Measurements from ENCODE around the gene SMIM21.
A peak's percentile ranks its signal among the peaks of the same experiment; 100 is the strongest.

Gene SMIM21

DNA sequence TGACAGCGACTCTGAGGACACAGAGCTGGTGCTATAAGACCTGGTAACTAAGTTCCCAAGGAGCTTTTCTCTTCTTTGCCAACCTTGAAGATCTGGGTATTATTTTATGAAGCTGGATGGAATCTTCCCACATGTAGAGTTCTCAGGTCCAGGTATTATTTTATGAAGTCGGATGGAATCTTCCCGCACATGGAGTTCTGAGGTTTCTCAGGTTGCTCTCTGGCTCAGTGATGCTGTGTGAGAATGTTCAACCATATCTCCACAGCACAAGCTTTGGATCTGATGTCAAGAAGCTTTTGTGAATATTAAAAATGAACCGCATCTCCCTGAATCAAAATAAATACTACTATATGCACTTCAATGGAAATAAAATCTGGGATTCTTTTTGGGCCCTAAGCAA, at the start of gene SMIM21:
SMIM21 (minus strand) TSS at position 101 of the 400 bp plus-strand sequence. CDS start 140 bp downstream, outside the sequence.
- no peak for DNase-seq

DNA sequence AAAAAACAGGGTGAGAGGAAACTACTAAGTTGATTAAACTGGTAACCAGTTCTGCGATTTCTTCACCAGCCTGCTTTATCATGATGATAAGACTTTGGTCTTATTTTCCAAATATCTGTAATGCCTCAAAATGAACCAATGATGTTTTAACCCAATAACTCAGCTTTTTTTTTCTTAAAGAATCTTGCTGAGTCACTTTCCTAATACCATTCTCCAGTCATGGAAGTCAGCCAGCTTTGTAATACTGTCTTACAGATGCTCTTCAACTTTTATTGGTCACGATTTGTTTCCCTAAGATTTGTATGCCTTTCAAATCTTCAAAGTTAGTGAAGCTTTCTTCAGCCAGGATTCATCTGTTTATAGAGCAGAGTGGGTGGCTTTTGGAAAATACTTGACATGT, 47.7 kb upstream of the SMIM21 start:
- no peak for DNase-seq

DNA sequence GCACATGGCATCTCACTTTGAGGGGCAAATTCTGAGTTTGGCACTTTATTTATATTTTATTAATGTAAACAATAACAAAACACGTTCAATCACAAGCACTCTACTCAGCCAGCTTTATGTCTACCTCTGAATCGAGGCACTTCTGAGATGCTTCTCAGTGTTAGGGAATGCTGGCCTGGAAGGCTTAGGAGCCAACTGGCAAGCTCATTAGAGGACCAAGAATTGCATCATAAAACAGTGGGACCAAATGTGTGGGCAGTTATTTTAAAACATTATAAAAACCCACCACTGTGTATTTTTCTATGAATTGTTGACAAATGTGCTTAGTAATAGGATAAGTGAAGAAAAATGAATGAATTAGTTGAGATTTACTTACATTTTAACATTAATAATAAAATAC, 46.8 kb upstream of the SMIM21 start:
- DNase-seq = no peak

DNA sequence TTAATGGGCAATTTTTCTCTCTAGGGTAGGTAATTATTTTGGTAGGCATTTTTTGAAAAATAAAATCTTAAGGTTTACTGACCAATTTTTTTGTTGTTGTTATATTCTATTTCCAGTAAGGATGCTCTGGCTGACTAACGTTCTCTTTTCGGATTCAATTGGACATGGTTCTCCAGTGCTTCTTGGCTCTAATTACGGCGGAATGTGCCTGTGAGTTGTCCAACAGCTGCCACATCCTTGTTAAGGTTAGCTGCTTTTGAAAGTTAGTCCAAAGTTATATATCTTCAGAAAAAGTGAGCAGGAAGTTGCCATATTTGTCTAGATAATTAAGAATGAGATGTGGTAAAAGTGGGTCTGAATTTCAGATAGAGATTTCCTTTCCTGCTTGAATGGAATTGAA, 45.8 kb upstream of the SMIM21 start:
- DNase-seq = no peak

DNA sequence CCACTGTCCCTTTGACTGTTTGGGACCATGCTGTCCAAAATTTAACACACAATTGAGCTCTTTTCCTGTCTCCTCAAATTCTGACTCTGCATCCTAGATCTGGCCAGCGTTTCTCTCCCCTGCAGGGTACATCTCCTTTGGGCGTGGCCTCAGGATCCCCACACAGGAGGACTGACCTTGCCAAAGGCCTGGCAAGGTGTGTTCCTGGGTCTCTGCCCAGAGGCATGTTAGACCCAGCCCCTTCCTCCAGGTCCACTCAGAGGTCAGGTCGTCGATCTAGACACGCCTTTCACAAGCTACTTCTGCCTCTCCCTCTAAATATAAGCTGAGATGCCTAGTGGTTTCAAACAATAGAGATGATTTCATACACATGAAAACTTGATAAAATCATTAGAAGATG, 45.4 kb upstream of the SMIM21 start:
- DNase-seq = peak; percentile 23

DNA sequence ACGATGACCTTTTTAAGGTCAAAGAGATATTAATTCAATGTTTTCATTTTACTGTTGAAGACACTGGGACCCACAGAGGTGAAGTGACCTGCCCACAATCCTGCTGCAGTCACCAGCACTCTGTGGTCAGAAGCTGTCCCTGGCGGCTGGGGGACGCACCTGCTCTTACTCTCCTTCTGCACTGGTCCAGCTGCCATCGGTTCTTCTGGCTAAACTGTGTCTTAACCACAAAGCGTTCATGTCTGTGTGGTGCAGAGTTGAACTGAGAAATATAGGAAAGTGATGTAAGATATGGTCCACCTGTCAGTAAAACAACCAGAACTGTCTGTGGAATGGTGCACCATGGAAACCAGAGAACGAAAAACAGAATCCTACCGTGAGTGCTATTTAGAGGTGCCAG, 44.9 kb upstream of the SMIM21 start:
- peak; percentile 42 for DNase-seq

DNA sequence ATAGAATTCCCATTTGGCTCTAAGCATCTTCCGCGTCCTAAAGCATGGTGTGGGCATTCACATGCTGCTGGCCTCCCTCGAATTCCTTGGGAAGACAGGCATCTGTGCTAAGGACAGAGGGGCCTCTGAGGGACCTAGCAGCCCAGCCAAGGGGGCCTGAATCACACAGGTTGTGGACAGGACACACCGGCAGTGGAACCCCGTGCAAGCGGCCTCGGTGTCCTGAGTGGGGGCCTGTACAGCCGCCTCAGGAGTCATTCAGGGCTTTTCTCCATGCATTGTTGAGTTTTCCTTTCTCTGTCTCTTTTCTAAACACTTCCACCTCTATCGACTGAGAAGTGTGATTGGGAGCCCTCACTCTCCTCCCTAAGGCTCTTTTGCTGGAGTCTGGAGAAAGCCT, 44.3 kb upstream of the SMIM21 start:
- no peak for DNase-seq

DNA sequence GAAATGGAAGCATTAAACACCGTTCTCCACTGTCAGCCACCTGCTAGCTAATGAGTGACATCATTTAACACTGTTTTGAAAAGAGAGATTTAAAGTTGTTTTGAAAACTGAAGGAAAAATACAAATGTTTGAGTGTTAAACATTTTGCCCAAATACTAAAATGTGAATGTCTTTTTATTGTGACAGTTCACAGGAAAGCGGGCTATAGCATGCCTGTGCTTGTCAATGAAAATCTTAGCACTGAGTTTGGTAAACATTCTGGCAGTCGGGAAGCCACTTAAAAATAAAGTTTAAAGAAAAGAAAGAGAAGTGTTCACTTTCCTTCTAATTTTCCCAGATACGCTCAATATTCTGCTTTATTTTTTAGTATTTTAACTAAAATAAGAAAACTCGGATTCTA, 40.3 kb upstream of the SMIM21 start:
- no peak for DNase-seq

DNA sequence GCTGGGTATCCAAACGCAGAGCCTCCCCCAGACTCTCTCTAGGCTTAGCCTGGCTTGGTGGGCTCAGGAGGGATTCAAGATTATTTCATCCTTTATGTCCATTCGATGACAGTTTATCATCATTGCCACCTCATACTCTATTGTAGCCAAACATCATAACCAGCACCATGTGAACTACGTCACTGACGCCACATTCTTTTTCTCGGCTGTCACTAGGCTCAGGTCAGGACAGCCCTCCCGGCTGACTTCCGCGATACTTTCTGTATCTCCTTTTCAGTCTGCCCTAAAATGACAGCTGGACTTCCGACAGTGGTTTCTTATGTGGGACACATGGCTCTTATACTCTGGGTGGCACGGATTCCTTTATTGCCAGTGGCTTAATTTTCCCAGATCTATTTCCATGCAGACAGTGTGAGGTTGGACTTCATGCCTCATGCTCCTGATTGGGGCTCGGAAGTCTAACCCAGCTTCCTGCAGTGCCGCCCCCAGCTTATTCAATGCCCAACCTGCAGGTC, 39.8 kb upstream of the SMIM21 start:
- no peak for DNase-seq

DNA sequence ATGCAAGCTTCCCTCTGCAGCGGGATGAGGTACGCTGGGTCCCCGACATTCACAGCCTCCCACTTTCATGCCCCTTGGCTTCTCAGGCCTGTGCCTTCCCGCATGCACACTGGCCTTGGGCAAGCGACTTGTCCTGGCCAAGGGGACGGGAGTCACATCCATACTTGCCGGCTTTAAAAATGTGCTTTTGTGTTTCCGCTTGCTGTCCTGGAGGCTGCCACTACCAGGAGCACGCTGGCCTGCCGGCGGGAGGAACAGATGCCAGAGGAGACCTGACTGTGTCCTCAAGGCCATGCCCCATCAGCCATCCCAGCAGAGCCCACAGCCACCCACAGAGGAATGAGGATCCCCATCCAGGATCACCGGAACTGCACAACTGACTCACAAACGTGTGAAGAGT, 36.9 kb upstream of the SMIM21 start:
- DNase-seq = no peak

DNA sequence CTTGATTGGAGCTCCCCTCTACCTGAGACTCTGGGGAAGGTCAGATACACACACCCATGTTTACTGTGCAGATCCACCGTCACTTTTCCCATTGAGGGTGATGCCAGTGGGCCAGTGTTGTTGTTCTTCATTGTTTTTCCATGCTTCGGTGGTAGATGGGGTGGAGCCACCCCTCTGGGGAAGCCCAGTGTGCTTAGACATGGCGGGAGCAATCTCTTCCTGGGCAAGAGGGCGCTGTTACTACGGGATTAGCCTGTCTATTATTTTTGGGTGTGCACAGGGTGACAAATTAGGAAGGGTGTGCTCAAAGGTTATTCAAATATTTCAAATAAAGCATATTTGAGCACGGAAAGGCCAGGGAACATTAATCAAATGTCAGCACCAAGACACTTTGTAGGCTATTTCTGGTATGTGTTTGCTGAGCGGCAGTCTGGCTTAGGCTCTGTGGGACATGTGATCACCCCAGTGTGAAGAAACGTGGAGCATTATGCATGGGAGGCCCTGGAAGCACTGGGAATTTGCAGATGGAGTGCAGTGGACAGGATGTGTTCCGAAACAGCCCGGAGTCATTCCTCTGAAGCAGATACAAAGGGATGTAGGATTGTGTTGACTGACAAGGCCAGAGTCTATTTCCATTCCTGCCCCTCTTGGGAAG, 34.8 kb upstream of the SMIM21 start:
- no peak for DNase-seq

DNA sequence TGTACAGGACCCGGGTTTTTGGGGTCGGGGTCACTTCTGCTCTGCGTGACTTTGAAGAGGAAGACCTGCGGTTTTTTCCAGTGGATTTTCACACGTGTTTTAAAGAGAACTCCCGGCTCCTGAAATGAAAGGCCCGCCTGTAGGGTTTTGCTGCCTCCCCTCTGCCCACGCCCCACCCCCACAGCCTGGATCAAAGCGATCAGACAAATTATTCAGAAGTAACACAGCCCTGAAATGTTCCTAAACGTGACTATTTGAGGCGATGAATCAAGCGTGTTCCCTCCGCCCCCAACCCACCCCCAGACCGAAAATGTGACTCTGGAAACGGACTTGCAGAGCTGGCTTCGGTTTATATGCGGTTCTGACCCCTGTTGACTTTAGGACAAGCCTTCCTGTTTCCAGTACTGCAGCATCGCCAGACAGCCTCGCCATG, 28.7 kb upstream of the SMIM21 start:
- no peak for DNase-seq

DNA sequence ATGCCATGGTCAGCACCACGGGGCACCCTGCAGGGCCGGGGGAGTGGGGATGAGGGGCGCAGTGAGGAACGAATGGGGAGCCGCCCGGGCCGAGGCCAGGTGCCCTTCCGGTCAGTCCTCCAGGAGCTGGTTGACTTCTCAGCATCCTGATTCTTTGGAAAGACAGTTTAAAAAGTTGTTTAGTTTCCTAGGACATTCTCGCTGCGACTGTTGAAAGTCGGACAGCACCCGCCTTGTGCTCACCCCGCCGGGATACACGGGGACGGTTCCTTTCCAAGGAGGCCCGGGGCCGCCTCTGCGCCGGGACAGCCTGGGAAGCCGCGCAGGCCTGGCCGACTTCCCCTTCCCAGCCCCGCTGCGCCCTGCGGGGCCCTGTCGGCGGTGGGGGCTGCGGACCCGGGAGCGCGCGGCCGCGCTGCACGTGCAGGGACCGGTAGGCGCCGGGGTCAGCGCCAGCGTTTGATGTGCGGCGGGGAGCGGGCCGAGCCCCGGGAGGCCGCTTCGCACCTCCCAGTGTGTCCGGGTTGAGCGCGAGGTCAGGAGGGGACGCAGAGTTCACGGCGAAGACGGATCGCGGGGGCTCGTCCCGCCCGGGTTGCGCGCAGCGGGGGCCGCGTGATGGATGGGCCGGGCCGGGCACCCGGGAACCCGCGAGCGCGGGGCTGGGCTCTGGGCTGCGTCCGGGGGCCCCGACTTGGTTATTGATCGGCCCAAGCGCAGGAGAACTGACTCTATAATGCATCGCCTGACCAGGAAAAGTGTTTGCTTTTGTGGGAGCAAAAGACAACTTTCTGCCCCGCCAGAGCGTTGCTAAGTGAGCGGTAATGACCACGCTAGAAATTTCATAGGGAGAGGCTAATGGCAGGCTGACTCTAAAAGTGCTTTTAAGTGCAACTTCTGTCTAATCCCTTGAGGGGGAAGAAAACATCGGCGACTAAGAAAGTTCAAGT, 28.0 kb upstream of the SMIM21 start:
- no peak for DNase-seq

DNA sequence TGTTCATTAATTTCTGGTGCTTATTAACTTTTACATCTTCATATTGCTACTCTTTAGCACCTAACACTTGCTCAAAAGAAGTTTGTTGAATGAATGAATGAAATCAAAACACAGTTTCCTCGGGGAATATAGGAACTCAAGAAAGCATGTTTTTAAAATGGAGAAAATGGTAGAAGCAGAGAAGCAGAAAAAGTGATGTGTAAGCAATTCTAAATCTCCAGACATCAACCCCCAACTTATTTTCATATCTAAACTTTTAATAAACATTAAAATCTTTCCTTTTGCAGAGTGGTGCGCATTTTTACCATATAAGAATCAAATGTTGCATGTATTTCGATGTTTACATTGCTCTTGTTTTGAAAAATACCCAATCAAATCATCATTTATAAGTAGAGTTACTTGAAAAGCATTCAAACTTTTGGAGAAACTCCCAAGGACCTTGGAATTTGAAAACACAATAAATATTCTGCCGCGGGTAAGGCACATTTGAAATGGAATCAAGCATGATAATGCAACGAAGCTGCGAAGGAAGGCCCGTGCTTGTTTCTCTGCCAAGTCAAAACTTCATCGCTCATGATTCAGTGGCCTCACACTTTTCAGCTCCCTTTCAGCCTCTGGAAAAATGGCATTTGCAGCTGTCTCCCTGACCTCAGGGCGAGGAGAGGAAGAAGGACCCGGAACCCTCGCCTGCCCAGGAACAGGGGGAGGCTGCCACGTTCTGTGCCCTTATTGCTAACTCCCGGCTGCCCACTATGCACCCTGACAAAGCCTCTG, 26.7 kb upstream of the SMIM21 start:
- DNase-seq = no peak

DNA sequence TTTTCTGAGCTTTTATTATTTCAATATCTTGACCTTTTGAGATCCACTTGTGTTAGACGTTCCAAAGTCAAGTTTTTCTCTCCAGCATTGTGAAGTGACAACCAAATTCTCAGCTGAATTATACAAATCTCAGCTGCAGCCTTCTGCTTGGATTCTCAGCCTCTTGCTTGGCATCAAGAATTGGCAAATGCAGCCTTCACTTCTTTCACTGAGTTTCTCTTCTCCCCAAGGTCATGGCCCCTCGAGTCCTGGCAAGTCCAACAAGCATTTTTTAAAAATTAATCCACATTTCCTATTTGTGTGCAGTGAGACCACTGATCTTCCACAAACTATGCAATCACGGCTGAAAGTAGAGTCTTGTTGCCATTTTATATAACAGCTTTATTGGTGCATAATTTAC, 23.4 kb upstream of the SMIM21 start:
- no peak for DNase-seq

DNA sequence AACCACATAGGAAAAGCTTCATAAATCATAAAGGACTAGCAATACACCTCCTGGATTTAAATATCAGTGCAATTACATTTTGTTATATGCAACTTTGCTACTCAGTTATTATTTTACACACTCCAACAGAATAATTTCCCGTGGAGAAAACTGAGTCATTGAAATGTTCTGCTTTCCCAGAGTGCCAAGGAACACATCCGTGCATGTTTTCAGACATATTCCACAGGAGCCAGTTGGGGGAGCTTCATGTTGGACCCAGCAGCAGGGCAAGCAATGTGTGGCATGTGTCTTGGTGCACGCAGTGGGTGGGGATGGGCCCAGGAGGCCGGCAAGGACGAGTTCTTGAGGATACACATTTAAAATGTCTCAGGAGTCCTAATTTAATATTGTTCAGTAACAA, 14.4 kb upstream of the SMIM21 start:
- DNase-seq = no peak

DNA sequence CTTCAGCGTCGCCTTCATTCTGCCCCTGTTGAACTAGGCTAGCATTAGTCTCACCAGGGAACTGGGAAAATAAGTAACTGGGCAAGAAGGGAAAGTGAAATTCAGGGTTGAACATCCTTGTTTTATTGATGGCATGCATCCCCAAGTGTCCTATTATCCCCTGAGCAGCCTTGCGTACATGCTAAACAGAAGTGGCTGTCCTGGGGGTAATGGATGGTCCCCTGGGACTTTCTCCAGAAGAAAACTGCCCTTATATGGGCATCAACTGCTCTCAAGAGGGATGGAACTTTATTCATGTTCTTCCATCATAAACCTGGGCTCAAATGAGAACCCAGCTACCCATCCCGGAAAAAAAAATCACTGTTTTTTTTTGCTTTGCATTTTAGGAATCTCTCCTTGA, 11.8 kb upstream of the SMIM21 start:
- DNase-seq = no peak

DNA sequence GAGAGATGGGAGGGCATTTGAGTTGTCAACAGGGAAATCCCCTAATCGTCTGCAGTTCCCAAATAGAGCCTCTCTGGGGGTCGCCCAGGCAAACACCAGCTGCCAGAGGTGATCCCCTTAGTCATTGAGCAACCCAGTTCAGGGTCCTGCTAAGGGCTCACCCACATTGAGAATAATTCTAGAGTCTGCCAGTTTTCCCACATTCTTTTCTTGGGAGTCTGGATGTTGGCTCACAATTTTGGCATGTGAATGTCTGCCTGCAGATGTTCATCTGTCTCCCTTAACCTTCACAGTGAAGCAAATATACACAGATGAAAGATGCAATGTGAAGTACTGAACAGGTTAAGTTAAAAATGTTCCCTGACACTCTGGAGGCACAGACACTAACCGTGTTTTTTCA, 11.4 kb upstream of the SMIM21 start:
- no peak for DNase-seq

DNA sequence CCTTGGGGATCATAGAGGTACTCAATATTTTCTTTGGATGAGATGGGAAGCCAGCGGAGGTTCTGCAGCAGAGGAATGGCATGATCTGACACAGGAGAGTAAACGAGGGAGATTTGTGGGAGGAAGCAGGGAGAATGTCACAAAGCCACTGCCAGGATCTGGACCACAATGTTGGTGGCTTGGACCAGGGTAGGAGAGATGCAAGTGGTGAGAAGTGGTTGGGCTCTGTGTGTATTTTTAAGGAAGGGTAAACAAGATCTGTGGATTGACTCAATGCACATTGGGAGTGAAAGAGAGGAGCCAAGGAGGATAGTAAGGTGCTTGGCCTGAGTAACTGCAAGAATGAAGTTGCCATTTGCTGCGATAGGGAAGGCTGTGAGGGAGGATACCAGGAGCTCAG, 10.5 kb upstream of the SMIM21 start:
- no peak for DNase-seq

DNA sequence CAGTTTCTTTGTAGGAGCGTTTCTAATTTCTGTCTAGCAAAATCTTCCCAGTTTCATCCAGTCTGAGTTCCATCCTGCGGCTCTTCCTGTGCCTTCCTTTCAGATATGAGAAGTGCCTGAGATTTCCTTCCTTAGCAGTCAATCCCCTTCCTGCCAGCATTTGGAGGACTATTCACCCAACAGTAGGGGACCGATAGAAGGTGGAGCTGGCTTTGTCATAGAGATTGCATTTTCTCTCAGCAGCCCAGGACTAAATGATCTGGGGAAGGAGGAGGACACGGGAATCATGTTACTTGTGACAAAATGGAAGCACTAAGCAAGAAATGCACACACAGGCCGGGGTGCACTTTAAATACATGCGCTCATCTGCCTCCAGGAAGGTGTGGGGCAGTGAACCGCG, 5.6 kb upstream of the SMIM21 start:
- no peak for DNase-seq

DNA sequence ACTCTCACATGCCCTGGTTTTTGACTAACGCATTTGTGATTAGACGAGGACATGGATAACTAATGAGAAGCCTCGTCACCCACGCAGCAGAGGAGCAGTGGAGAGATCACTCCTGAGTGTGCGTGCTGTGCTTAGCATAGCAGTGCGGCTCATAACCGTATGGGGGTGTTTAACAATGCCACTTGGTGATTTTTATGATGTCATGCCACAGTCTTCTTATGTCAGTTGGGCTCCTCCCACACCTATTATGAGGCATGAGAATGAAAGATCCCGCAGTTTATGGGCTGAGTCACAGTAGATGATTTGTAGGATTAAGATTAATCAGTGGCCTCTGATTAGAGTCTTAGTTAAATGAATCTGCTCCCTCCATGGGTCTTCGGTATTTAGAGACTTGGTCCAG, 2.5 kb upstream of the SMIM21 start:
- DNase-seq = no peak

DNA sequence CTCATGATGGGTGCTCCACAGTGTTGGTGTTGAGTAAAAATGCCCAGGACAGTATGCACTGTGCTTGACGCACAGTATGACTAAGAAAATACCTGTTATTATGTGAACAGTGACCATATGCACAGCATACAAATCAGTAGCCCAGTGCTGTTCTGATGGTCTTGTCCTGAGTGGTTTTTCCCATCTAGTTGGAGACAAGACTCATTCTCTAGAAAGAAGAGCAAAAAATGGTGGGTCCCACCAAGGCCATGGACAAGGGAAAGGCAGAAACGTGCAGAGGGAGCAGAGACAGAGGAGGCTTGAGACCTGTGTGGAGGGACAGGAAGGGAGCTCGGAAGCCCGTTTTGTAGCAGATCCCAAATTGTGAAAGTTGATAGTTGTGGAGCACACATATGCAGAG, 987 bp upstream of the SMIM21 start:
- no peak for DNase-seq

DNA sequence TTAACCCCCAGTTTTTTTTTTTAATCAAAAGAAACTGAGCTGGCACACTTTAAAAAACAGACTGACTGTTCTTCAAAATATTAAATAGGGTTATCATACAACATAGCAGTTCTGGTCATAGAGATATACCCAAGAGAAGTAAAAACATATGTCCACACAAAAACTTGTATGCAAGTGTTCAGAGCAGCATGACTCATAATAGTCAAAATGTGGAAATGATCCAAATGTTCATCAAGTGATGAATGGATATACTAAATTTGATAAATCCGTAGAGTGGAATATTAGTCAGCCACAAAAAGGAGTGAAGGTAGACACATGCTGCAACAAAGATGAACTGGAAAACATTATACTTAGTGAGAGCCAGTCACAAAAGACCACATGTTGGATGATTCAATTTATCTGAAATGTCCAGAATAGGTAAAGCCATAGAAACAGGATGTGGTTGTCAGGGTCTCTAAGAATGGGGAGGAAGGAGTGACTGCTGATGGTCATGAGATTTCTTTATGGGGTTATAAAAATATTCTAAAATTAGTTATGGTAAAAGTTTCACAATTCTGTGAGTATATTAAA, 5.1 kb downstream of the SMIM21 start:
- no peak for DNase-seq

Measured in NCI-H146 (cell line).